Fibroblast of peridontal ligament (primary cell): ENCODE data around the gene METAP1D.
A peak's percentile ranks its signal among the peaks of the same experiment; 100 is the strongest.
"Not testable (repeated sequence)": the region's sequence is repeated elsewhere in the genome, so short reads cannot be mapped to it uniquely, and the experiment has no call there.

ENCODE experiments used
- DNase-seq: peaks from one replicate; pipeline ENCODE4 v3.0.0-alpha.2; 2010; ENCODE audit errors: extremely low read depth

METAP1D gene

DNA sequence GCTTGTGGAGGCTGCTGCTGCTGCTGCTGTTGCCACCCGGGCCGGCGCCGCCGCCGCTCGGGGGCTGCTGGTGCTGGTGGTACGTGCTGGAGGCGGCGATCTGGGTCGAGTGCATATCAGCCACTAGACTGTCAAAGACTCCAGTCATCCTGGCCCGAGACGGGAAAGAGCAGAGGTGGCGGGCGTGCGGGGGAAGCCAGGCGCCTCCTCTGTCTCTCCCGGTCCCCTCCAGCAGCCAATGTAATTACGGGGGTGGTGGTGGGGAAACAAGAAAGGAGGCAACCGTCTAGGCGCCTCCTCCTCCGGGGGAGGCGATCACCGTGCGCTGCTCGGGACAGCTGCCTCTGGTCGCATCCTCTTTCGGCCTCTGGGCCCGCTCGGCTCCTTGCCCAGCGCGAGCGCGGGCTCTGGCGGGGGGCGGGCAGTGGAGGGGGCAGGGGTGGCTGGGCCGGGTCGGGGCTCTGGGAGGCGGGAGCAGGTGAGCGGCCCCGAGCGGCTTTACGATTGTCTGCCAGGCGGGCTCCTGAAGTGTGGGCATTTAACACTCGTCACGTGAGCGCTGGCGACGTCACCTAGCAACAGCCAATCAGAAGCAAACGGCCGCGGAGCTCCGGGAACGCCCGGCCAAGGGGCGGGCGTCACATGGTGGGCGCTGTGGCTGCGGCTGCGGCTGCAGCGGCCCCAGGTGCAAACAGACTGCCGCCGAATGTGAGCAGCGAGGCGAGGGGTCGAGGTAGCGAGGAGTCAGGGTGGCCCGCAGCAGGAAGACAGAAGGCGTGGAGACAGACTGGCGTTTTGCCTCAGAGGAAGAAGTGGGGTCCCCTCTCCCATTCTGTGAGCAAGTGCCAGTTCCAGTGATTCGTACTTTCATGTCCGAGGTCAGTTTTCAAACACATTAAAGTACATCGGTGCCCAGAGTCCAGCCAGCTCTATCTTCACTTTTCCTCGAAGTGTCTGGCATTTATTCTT is 102.9 kb downstream of the METAP1D start, which contains the start of gene DLX2:
Gene DLX2 (minus strand): TSS at position 510 of the 969 bp plus-strand sequence. CDS start 362 bp downstream, at position 148.
- DNase-seq: peak; percentile 95

DNA sequence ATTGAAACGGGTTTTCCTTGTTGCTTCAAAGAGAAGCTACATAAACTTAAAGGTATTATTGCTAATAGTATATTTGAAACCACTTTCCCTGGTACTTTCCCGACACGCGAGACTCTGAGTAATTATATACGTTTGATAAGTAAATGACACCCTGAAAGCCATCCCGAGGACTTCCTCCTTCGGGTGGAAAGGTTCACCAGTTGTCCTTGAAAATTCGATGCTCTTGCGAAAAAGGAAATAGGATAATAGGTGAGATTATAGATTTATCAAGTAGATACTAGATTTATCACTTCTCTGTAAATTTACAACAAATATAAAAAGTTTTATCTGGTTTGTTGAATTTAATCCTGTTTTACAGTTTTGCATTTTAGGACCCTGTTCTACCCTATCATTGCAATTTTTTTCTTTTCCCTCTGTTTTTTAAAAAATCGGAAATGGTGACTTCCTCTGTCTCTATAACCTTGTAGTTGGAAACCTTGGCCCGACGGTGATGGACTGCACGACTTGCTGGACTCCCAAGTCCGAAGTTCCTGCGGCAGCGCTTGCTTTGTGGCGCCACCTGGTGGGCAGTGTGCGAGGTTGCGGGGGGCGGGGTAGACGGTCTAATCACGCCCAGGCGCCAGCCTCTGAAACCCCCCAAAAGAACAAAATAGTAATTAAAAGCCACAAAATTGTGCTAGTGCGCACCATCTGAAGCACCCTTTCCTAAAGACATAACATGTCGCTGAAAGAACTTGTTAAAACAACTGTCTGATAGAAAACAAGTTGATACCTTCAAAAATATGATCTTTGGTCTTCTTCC is 103.9 kb downstream of the METAP1D start:
- peak; percentile 91 for DNase-seq

GRCh38 chr2:172105471-172106107 is 105.8 kb downstream of the METAP1D start:
- DNase-seq: peak; percentile 21

- peak; percentile 66 for DNase-seq
Measured at GRCh38 chr2:172106108-172106961, 106.6 kb downstream of the METAP1D start.

DNA sequence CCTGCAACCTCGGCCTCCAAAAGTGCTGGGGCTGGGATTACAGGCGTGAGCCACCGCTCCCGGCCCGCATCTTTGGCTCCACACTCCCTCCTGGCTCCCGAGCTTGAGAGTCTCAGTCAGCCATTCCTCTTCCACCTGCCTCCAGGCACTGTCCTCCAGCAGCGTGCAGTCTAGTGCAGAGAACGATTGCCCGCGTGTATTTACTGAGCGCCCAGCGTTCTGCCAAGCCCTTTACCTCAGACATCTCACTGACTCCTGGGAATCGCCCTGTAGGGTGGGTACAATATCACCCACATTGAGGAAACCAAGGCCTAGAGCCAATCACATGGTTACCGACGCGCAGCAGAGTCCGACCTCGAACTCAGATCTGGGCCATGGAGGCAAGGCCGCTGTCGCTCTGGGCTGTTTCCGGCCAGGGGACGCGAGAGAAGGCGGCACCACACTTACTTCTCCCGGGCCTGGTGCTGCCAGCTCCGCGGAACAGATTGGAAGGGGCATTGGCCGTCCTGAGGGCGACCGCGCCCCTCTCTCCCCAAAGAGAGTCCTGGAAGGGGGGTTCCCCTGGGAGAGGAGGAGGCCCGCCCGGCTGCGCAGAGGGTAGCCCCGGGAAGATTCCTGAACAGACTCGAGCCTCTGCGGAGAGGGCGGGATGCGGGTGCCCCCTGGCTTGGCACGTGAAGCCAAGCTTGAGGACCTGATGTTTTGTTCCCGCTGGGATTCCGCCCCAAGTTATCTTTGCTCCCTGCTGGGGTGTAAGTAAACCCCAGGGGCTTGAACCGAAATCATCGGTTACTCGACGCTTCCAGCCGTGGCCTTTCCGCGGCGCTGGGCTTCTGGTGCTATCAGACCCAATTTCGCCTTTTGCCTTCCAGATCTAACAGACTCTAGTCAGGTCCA is 108.2 kb downstream of the METAP1D start:
- no peak for DNase-seq

DNA sequence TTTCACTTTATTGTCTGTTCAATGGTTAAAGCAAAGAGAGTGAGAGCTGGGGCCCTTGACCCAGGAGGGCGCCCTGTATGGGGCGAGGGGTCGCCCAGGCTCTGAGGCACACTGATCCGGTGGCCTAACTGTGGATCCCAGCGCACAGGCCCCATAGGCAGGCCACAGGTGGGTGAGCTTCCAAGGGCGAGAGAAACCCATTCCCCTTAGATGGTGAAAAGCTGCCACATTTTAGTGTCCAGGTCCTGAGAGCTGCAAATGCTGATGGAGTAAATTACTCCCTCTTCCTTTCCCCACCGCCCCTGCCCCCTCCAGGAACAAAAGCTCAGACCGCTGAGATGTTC is 108.8 kb downstream of the METAP1D start:
- DNase-seq: no peak

GRCh38 chr2:172109256-172109987 is 109.7 kb downstream of the METAP1D start:
- no peak for DNase-seq

DNA sequence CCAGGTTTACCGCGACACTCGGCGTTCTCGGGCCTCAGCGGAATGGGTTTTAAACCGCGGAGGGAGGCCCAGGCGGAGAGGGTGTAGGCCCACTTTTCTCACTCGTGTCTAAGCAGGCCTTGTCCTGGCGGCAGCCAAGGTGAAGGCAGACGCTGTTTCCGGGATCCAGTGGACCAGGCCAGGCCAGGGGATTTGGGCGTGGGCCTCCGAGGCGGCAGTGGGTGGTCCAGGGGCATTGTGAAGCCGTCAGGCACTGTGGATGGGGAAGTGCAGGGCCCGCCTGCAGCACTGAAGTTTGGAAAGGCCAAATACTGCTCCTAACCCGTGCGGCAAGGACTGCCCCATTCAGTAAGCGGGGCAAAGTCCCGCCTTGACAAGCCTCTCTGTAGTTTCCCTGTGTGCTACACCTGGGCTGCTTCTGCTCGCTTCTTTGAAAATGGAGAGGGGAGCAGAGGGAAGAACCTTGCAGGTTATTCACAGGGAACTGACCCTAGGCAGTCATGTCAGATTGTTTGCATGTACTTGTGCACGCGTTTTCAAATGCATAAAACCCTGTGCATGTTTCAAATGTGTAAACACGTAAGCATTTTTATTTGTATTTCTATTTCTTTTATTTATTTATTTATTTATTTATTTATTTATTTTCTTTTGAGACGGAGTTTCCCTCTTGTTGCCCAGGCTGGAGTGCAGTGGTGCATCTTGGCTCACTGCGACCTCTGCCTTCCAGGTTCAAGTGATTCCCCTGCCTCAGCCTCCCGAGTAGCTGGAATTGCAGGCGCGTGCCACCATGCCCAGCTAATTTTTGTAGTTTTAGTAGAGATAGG is 110.4 kb downstream of the METAP1D start:
- DNase-seq: no peak

DNA sequence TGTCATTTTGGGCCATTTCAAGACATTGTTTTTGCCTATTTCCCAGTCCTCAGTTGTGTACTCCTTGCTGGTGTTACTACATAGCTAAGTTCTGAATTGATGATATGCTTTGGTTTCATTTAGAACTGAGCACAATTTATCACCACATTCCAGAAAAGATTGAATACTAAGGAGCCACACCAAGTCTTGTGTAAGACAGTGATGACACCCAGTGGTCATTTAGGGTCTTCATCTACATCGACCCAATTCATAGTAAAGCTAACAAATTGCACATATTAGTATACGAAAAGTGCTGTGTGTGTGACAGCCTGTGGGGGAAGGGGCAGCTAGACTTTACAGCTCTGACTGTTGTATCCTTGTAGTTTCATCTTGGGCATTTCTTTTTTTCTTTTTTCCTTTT is 113.9 kb downstream of the METAP1D start:
- peak; percentile 83 for DNase-seq

DNA sequence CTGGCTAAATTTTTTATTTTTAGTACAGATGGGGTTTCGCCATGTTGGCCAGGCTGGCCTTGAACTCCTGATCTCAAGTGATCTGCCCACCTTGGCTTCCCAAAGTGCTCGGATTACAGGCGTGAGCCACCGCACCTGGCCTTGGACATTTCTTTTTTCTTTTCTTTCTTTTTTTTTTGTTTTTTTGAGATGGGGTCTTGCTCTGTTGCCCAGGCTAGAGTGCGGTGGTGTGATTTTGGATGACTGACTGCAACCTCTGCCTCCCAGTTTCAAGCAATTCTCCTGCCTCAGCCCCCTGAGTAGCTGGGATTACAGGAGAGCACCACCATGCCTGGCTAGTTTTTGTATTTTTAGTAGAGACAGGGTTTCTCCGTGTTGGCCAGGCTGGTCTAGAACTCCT is 114.4 kb downstream of the METAP1D start:
- not testable (repeated sequence) for DNase-seq

GRCh38 chr2:172114579-172114978 is 114.8 kb downstream of the METAP1D start:
- no peak for DNase-seq

- no peak for DNase-seq
Measured at GRCh38 chr2:172116107-172116506, 116.4 kb downstream of the METAP1D start.

GRCh38 chr2:172119089-172119488 is 119.3 kb downstream of the METAP1D start:
- peak; percentile 89 for DNase-seq

DNA sequence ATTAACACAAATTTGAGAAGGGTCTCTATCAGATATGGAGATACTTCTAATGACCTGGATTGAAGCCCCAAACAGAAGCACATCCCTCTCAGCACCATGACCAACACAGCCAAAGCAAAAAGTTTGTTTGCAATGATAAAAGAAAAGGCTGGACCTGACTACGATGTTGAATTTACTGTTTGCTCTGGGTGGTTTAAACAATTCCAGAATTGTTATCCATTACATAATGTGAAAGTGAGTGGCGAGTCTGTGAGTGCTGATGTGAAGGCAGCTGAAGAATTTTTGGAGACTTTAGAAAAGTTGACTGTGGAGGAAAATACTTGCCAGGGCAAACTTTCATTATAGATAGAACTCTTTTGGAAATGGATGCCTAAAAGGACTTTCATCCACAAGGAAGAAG is 120.4 kb downstream of the METAP1D start:
- peak; percentile 52 for DNase-seq

DNA sequence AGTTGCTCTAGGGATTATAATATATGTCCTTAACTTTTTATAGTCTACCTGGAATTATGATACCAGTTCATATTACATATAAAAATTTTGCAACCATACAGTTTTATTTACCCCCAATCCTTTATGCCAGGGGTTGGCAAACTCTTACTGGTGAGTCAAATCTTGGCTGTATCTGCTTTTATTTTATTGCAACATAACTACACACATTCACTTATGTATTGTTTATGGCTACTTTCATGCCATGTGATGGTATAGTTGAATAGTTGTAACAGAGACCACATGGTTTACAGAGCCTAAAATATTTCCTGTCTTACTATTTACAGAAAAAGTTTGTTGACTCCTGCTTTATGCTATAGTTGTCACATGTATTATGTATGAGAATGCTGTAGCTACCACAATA is 128.7 kb downstream of the METAP1D start:
- DNase-seq: peak; percentile 48

DNA sequence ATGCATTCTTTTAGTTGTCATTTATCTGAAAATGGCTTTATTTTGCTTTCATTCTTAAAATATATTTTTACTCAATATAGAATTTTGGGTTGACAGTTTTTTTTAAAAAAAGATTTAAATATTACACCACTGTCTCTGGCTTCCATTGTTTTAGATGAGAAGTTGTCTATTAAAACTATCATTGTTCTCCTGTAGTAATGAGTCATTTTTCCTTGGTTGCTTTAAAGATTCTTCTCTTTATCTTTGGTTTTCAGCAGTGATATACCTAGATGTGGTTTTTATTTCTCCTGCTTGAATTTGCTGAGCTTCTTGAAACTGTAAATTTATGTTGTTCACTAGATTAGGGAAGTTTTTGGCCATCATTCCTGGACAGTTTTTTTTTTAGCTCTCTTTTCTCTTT is 129.7 kb downstream of the METAP1D start:
- DNase-seq: no peak
